ENCODE data around the gene TVP23C. TPM values are rescaled to one million over a fixed set of nuclear protein-coding genes. Genes with fewer than 3 reads are reported as not detected.

TVP23C gene
- total RNA-seq, 4 donors from 2014 or later, result 3.8 to 17.0 (median 8.4) TPM

DNA sequence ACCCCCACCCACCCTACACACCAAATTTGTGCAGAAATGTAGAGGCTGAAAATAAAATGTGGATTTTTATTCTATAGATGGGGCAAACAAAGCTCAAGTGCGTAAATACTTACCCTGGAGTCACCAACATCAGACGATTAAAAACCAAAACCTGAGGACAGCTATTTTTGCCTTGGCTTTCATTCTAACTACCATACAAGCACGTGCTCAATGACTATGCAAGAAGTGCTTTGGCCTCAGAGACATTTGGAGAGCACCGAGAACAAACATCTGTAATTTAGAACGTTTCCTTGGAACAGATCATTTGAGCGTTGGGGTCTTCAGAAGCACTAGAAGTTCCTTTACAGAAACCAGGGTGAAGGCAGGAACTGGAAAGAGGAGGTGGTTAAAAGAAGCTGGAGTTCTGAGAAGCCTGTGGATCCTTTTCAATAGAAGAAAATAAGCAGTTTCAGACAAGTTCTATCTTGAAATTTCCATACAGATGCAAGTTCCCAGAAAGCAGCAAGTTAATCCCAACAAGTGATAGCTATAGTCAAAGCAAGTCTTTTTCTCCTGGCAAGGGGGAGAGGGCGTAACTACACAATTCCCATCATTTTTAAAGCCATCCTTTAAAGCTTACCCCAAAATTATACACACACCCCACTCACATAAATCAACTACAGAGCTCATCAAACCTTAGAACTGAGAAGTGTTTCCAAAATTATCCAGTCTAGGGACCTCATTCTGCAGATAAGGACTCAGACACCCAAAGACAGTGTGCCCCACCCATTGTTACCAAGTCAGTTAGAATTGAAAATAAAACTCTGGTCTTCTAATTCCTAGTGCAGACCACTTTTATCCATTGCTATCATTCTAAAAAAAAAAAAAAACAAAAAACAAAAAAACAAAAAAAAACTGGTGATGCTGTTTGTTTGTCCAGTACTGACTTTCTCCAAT lies 66.3 kb downstream of the TVP23C start:
- Histone ChIP-seq H3K27ac (peak overlapping the region in 3 of 4 donors; percentile 52 to 54 (median 52)), H3K36me3 (peaks cover 0 to 6% of the 10 kb centered on the region in 2 donors), H3K4me1 (peaks cover 0 to 23% (median 7%) of the 10 kb centered on the region in 3 donors), H3K4me3 (no peak overlapping the region), H3K27me3 (no peaks in the 10 kb centered on the region), H3K9me3 (no peaks in the 10 kb centered on the region)
- 62 to 70% methylated on average over 7 of the region's 7 CpGs for WGBS, 2 donors (ENCODE audit: low coverage in 1 of 2)
- ATAC-seq, result no peak
- no peak for TF ChIP-seq POLR2AphosphoS5 (IDR thresholded peaks at IDR 0.05)
- TF ChIP-seq POLR2A (IDR thresholded peaks at IDR 0.05), result no peak
- TF ChIP-seq EP300 (IDR thresholded peaks at IDR 0.05), result no peak
- no peak for TF ChIP-seq CTCF (IDR thresholded peaks at IDR 0.05)

GRCh38 chr17:15494821-15495220 lies 68.5 kb downstream of the TVP23C start:
- no peak for ATAC-seq
- Histone ChIP-seq H3K27ac (peak overlapping the region in 3 of 4 donors; percentile 35 to 61 (median 54)), H3K36me3 (peaks cover 0 to 6% of the 10 kb centered on the region in 2 donors), H3K4me3 (no peak overlapping the region), H3K4me1 (peaks cover 0 to 31% (median 3%) of the 10 kb centered on the region in 3 donors), H3K9me3 (no peaks in the 10 kb centered on the region), H3K27me3 (no peaks in the 10 kb centered on the region)
- TF ChIP-seq EP300 (IDR thresholded peaks at IDR 0.05), result no peak
- TF ChIP-seq POLR2AphosphoS5 (IDR thresholded peaks at IDR 0.05), result peak; percentile 11

DNA sequence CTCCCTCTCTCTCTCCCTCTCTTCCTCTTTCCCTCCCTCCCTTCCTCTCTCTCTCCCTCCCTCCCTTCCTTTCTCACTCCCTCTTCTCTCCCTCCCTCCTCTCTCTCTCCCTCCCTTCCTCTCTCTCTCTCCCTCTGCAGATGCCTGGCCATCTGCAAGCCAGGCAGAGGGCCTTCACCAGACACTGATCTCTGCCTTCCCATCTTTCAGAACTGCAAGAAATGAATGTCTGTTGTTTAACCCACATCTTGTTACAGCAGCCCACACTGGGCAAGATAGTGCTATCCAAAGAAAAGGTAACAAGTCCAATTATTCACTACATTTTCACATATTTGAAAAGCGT lies 69.6 kb downstream of the TVP23C start:
- peak overlapping the region in 2 of 4 donors; percentile 4 to 12 for H3K27ac ChIP-seq
- 0% methylated on average over 1 of the region's 1 CpG for WGBS, 2 donors (ENCODE audit: low coverage in 1 of 2)

GRCh38 chr17:15492791-15493692 lies 70.2 kb downstream of the TVP23C start:
- Histone ChIP-seq H3K27ac (peak overlapping the region in 2 of 4 donors; percentile 4 to 12), H3K27me3 (no peaks in the 10 kb centered on the region), H3K36me3 (peaks cover 0 to 6% of the 10 kb centered on the region in 2 donors), H3K9me3 (no peaks in the 10 kb centered on the region), H3K4me1 (peaks cover 0 to 31% (median 3%) of the 10 kb centered on the region in 3 donors), H3K4me3 (no peak overlapping the region)
- TF ChIP-seq EP300 (IDR thresholded peaks at IDR 0.05) (no peak), POLR2AphosphoS5 (IDR thresholded peaks at IDR 0.05) (no peak), POLR2A (IDR thresholded peaks at IDR 0.05) (no peak), CTCF (IDR thresholded peaks at IDR 0.05) (no peak)
- no peak for ATAC-seq
- WGBS, 2 donors (ENCODE audit: low coverage in 1 of 2), result 100% methylated on average over 1 of the region's 8 CpGs; no CpG with 5 or more reads in 1 of the 2 donors

More for the DNA sequence above, 69.6 kb downstream of the TVP23C start:
- H3K27me3 ChIP-seq, result no peaks in the 10 kb centered on the region
- H3K9me3 ChIP-seq, result no peaks in the 10 kb centered on the region
- no peak for ATAC-seq
- TF ChIP-seq CTCF (IDR thresholded peaks at IDR 0.05) (no peak), POLR2AphosphoS5 (IDR thresholded peaks at IDR 0.05) (no peak), POLR2A (IDR thresholded peaks at IDR 0.05) (no peak), EP300 (IDR thresholded peaks at IDR 0.05) (no peak)
- peaks cover 0 to 31% (median 3%) of the 10 kb centered on the region in 3 donors for H3K4me1 ChIP-seq
- H3K36me3 ChIP-seq, result peaks cover 0 to 6% of the 10 kb centered on the region in 2 donors
- H3K4me3 ChIP-seq, result no peak overlapping the region

DNA sequence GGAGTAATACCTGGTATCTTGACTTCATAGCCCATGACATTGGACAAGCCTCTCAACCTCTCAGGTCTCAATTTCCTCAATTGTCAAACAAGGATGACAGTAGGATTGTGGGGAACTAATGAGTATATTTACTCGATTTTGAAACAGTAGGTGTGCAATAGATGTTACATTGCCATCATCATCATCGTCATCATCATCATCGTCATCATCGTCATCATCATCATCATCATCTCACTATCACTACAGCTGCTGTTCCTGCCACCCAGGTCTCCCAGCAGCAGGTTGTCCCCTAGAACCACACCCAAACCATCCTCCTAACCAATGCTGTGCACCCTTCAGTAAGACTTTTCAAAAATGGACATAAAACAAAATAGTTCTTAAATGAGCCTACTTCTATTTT lies 71.1 kb downstream of the TVP23C start:
- H3K27ac ChIP-seq, result peak overlapping the region in 3 of 4 donors; percentile 58 to 72 (median 72)
- peaks cover 0 to 6% of the 10 kb centered on the region in 2 donors for H3K36me3 ChIP-seq
- H3K9me3 ChIP-seq, result no peaks in the 10 kb centered on the region
- H3K4me3 ChIP-seq, result no peak overlapping the region
- H3K27me3 ChIP-seq, result no peaks in the 10 kb centered on the region
- no peak for TF ChIP-seq CTCF (IDR thresholded peaks at IDR 0.05)
- TF ChIP-seq POLR2A (IDR thresholded peaks at IDR 0.05), result no peak
- no peak for TF ChIP-seq EP300 (IDR thresholded peaks at IDR 0.05)
- no peak for TF ChIP-seq POLR2AphosphoS5 (IDR thresholded peaks at IDR 0.05)
- H3K4me1 ChIP-seq, result peaks cover 0 to 31% (median 3%) of the 10 kb centered on the region in 3 donors
- 95 to 98% methylated on average over 4 of the region's 4 CpGs for WGBS, 2 donors (ENCODE audit: low coverage in 1 of 2)
- no peak for ATAC-seq

All from gastroesophageal sphincter (tissue), 4 donors.